Mucosa of descending colon (tissue), 3 donors: ENCODE measurements around the gene ARHGAP22. TPM values are rescaled to one million over a fixed set of nuclear protein-coding genes. Genes with fewer than 3 reads are reported as not detected.
A peak's percentile ranks its signal among the peaks of the same experiment; 100 is the strongest.

ENCODE experiments used
- ATAC-seq: fragments of 200-7000 bp; cut with Tn5 transposase; one replicate; pipeline ENCODE4 v1.9.1; 2020; ENCODE audit warnings: mild to moderate bottlenecking, moderate library complexity
- DNase-seq, 3 donors: peaks; one replicate each; pipeline ENCODE4 v3.0.0-alpha.2; 2020
- H3K36me3 ChIP-seq: fragments of 200-600 bp; one replicate; pipeline ENCODE4 v1.8.0; 2021; ENCODE audit warnings: low read depth, mild to moderate bottlenecking
- H3K4me1 ChIP-seq: fragments of 200-600 bp; one replicate; pipeline ENCODE4 v1.8.0; 2021; ENCODE audit warnings: low read depth, mild to moderate bottlenecking
- H3K4me3 ChIP-seq: fragments of 200-600 bp; one replicate; pipeline ENCODE4 v1.8.0; 2021; ENCODE audit warnings: mild to moderate bottlenecking
- H3K9me3 ChIP-seq: fragments of 200-600 bp; one replicate; pipeline ENCODE4 v1.8.0; 2021; ENCODE audit warnings: mild to moderate bottlenecking
- CTCF ChIP-seq: fragments of 200-600 bp; IDR thresholded peaks from one replicate; pipeline ENCODE4 v1.8.0; 2022; ENCODE audit warnings: antibody characterized with exemption, mild to moderate bottlenecking
- intact Hi-C, 2 donors: fragments of 100-400 bp; cut with DNase I in 1 of 2; cut with micrococcal nuclease in 1 of 2; formaldehyde crosslinking; loops; one replicate each; pipeline versions ENCODE4 v1.11.0 to v1.11.1; 2022; cut with DNase I, micrococcal nuclease
- total RNA-seq, 3 donors: library from RNA; stranded (reverse); fragmentation: NEBNext Ultra II Directional in 2 of 3; extraction: Animal tissue kit (Norgen Biotek cat#: 25700) in 2 of 3; gene quantifications; one replicate each; pipeline versions ENCODE4 v1.2.1 to v1.2.4, GENCODE V29; 2021 to 2023
- donor health status: DM: no; HTN: no; CAD: no; lungs with moderate emphysema.
- donor health status: DM: no; HTN: no; CAD: no.
- donor health status: DM: no; HTN: yes; CAD: no.

The ARHGAP22 gene
- total RNA-seq, 3 donors from 2014 or later: 0.93 to 5.9 (median 1.3) TPM

GRCh38 chr10:48604039-48604990 is 558 bp downstream of the ARHGAP22 start:
- no peak overlapping the region for H3K4me3 ChIP-seq
- DNase-seq: peak in 2 of 3 donors; percentile 16 to 43
- intact Hi-C loops: no loop called here
- no peaks in the 10 kb centered on the region for H3K9me3 ChIP-seq
- no peak for TF ChIP-seq CTCF
- H3K4me1 ChIP-seq: peaks cover 12% of the 10 kb centered on the region
- no peaks in the 10 kb centered on the region for H3K36me3 ChIP-seq
- ATAC-seq: peak; percentile 12

- no peak overlapping the region for H3K4me3 ChIP-seq
- ATAC-seq: no peak
- no peak for DNase-seq
- H3K36me3 ChIP-seq: no peaks in the 10 kb centered on the region
- H3K4me1 ChIP-seq: peaks cover 12% of the 10 kb centered on the region
- TF ChIP-seq CTCF: no peak
- intact Hi-C loops: no loop called here
- H3K9me3 ChIP-seq: no peaks in the 10 kb centered on the region
Observed at GRCh38 chr10:48603421-48604038, 1.3 kb downstream of the ARHGAP22 start.

- intact Hi-C loops: no loop called here
- ATAC-seq (no peak), DNase-seq (no peak)
- Histone ChIP-seq H3K36me3 (no peaks in the 10 kb centered on the region), H3K4me1 (peaks cover 12% of the 10 kb centered on the region), H3K4me3 (no peak overlapping the region), H3K9me3 (no peaks in the 10 kb centered on the region)
- no peak for TF ChIP-seq CTCF
Observed at GRCh38 chr10:48602401-48603135, 2.3 kb downstream of the ARHGAP22 start.

- no peak overlapping the region for H3K4me3 ChIP-seq
- H3K4me1 ChIP-seq: peaks cover 12% of the 10 kb centered on the region
- ATAC-seq (no peak), DNase-seq (no peak)
- TF ChIP-seq CTCF: no peak
- intact Hi-C loops: no loop called here
- H3K36me3 ChIP-seq: no peaks in the 10 kb centered on the region
- no peaks in the 10 kb centered on the region for H3K9me3 ChIP-seq
Observed at GRCh38 chr10:48601789-48602188, 3.1 kb downstream of the ARHGAP22 start.

GRCh38 chr10:48600645-48601505 is 4.0 kb downstream of the ARHGAP22 start:
- Histone ChIP-seq H3K36me3 (no peaks in the 10 kb centered on the region), H3K9me3 (no peaks in the 10 kb centered on the region), H3K4me3 (no peak overlapping the region), H3K4me1 (peaks cover 12% of the 10 kb centered on the region)
- DNase-seq (no peak), ATAC-seq (no peak)
- intact Hi-C loops: no loop called here
- no peak for TF ChIP-seq CTCF
